HG03060 (cell line): ENCODE measurements around the gene PLCH1.

ENCODE experiments used
- ATAC-seq: cut with Tn5 transposase; IDR thresholded peaks from one replicate; pipeline ENCODE4 v1.9.1; 2021; ENCODE audit warnings: low read depth, moderate number of reproducible peaks; ENCODE audit not compliant: unreplicated experiment

The PLCH1 gene, protein sequence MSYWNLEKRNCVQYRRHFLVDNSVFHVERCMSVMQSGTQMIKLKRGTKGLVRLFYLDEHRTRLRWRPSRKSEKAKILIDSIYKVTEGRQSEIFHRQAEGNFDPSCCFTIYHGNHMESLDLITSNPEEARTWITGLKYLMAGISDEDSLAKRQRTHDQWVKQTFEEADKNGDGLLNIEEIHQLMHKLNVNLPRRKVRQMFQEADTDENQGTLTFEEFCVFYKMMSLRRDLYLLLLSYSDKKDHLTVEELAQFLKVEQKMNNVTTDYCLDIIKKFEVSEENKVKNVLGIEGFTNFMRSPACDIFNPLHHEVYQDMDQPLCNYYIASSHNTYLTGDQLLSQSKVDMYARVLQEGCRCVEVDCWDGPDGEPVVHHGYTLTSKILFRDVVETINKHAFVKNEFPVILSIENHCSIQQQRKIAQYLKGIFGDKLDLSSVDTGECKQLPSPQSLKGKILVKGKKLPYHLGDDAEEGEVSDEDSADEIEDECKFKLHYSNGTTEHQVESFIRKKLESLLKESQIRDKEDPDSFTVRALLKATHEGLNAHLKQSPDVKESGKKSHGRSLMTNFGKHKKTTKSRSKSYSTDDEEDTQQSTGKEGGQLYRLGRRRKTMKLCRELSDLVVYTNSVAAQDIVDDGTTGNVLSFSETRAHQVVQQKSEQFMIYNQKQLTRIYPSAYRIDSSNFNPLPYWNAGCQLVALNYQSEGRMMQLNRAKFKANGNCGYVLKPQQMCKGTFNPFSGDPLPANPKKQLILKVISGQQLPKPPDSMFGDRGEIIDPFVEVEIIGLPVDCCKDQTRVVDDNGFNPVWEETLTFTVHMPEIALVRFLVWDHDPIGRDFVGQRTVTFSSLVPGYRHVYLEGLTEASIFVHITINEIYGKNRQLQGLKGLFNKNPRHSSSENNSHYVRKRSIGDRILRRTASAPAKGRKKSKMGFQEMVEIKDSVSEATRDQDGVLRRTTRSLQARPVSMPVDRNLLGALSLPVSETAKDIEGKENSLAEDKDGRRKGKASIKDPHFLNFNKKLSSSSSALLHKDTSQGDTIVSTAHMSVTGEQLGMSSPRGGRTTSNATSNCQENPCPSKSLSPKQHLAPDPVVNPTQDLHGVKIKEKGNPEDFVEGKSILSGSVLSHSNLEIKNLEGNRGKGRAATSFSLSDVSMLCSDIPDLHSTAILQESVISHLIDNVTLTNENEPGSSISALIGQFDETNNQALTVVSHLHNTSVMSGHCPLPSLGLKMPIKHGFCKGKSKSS (N-terminal part only)

DNA sequence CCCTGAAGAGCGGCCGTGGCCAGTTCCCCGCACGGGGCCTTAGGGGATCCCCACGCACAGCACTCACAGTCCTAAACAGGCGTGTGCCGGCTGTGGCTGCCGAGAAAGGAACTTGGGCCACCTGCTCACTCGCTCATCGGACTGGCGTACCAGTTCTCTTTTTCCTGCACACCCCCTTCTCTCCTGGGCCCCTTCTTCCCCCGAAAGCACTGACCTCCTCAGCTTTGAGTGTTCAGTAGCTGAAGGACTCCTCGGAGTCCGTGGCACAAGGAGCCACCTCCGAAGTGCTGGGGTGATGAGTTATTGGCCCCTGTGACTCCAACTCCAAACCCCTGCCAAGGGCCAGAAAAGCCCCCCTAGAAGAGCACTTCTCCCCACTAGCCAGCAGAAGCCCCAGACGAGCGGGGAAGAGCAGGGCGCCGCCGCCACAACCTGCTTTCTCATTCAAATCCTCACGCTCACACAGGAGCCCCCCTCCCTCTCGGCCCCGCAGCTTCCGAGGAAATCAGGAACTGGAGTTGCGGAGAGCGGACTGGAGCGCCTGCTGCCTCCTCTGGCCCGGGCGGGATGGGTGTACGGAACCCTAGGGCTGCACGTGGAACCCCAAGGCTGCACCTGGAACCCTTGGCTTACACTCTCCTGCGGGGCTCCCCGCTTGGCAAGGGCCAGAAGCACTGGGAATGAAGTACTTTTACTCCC is at the start of gene PLCH1:
TSS of gene PLCH1 (minus strand) at position 446 of the 699 bp plus-strand sequence. CDS start 40,847 bp downstream, outside the sequence.
- ATAC-seq = no peak

DNA sequence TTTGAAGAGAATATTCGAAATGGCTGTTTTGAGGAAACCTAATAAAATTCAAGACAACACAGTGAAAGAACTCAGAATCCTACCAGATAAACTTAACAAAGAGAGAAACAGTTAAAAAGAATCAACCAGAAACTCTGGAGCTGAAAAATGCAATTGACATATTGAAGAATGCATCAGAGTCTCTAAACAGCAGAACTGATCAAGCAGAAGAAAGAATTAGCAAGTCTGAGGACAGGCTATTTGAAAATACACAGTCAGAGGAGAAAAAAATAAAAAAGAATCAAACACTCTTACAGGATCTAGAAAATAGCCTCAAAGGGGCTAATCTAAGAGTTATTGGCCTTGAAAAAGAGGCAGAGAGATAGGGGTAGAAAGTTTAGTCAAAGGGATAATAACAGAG is 47.7 kb upstream of the PLCH1 start:
- ATAC-seq = no peak

DNA sequence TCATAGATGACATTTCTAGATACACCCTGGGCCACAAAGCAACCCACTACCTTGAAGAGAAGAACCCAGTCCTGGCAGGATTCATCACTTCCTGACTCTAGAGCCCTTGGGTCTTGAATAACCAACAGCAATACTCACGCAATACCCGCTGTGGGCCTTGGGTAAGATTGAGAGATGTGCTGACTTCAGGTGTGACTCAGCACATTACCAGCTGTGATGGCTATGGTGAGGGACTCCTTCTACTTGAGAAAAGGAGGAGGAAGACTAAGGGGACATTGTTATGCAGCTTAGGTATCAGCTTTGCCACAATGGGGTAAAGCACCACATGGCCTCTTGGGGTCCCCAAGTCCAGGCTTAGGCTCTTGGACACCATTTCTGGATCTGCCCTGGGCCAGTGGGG is 46.3 kb upstream of the PLCH1 start:
- no peak for ATAC-seq

DNA sequence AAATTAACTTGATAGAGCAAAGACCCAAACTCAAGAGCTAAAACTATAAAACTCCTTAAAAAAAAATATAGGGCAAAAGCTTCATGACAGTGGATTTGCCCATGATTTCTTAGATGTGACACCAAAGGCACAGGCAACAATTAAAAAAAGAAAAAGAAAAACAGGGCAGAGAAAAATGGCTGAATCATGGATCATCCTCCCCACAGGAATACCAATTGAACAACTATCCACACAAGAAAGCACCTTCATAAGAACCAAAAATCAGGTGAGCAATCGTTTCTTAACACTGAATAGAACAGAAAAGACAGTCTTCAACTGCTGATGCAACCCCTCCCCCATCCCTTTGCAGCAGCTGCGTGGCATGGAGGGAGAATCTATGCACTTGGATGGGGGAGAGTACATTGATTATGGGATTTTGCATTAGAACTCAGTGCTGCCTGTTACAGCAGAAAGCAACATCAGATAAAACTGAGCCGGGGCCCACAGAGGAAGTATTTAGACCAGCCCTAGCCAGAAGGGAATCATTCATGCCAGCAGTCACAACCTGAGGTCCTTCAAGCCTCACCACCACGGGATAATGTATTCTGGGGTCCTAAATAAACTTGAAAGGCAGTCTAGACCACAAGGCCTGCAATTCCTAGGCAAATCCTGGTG is 45.5 kb upstream of the PLCH1 start:
- no peak for ATAC-seq

DNA sequence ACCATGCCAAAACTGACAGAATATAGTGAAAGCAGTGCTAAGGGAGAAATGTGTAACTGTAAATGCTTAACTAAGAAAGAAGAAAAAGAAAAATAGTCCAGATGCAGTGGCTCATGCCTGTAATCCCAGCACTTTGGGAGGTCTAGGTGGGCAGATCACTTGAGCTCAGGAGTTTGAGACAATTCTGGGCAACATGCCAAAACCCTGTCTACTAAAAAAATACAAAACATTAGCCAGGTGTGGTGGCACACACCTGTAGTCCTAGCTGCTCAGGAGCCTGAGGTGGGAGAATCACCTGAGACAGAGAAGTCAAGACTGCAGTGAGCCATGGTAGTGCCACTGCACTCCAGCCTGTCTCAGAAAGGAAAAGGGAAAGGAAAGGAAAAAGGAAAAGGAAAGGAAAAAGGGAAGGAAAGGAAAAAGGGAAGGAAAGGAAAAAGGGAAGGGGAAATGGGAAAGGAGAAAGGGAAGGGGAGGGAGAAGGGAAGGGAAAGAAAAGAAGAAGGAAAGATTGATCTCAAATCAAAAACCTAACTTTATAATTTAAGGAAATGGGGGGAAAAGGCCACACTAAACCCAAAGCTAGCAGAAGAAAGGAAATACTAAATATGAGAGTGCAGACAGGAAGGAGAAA is 40.9 kb upstream of the PLCH1 start:
- ATAC-seq = no peak

- ATAC-seq = no peak
Measured at GRCh38 chr3:155782390-155782953, 37.6 kb upstream of the PLCH1 start.

DNA sequence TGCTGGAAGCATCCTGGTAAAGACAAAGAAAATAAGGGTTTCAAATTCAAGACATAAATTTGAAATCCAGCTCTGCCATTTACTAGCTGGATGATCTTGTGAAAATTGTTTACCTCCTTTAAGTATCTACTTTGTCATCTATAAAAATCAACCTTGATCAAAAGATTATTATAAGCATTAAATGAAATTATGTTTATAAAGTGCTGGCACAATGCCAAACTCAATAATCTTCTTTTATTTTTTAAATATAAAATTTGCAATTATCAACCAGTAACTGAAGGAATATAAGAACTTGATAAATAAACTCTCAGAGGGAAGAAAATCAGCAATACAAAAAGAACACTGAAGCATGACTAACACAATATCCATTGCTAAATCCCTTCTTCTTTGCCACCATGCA is 35.4 kb upstream of the PLCH1 start:
- no peak for ATAC-seq

- no peak for ATAC-seq
Measured at GRCh38 chr3:155778462-155778861, 33.6 kb upstream of the PLCH1 start.

GRCh38 chr3:155772801-155773200 is 27.9 kb upstream of the PLCH1 start:
- ATAC-seq = no peak

GRCh38 chr3:155771126-155771525 is 26.3 kb upstream of the PLCH1 start:
- ATAC-seq = no peak

DNA sequence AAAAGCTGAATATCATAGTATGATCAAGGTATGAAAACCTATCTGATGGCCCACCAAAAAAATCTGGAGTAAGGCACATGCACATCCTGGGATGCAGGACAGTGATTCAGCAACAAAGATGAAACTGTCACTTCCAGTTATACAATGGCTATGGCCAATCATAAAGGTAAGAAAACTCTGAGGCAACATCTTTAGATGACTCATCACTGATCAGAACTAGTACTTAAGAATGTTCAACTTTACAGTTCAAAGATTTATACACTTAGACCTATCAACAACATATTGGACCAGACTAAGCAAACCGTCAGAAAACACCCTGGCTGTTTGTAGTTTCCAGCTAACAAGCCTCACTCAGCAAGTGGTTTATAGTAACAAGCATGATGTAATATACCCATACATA is 21.3 kb upstream of the PLCH1 start:
- ATAC-seq = no peak

GRCh38 chr3:155763870-155764463 is 19.1 kb upstream of the PLCH1 start:
- no peak for ATAC-seq

GRCh38 chr3:155760653-155761052 is 15.8 kb upstream of the PLCH1 start:
- ATAC-seq = no peak

- ATAC-seq = no peak
Measured at GRCh38 chr3:155757577-155757976, 12.7 kb upstream of the PLCH1 start.

GRCh38 chr3:155753038-155753639 is 8.3 kb upstream of the PLCH1 start:
- no peak for ATAC-seq

- ATAC-seq = no peak
Measured at GRCh38 chr3:155748611-155749365, 3.9 kb upstream of the PLCH1 start.

DNA sequence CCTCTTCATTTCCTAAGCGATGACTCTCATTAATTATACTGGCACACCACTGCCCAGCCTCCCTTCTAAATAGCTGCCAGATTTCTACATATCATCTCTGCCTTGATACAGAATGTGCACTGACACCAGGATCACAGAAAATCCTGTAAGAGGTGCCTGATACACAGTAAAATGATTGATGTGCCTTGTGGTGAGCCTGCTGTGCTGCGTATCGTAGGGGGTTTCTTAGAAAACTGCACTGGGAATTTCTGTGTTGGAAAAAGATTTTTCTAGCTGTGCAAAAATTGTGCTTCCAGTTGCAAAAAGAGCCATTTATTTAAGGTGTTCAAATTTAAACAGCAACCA is 3.0 kb upstream of the PLCH1 start:
- ATAC-seq = no peak
